HCT116 (cell line): Measurements from ENCODE around the gene PADI4. TPM values are rescaled to one million over a fixed set of nuclear protein-coding genes. Genes with fewer than 3 reads are reported as not detected.

Experiments used
- ATAC-seq: fragments of 200-7000 bp; cut with Tn5 transposase; 2 replicates; pipeline ENCODE4 v1.9.1; 2020; ENCODE audit warnings: mild to moderate bottlenecking, moderate library complexity
- BruUV-seq: library from RNA; stranded (reverse); fragments of 400-500 nt; replicated peaks from 2 replicates; lab custom pipeline; 2021; lab: Mats Ljungman, UMichigan
- CTCF ChIA-PET: fragments of 300-600 bp; sonication (Branson Sonifier 250); formaldehyde crosslinking; loops from one replicate; lab custom pipeline; 2021; ENCODE audit warnings: antibody characterized with exemption; lab: Charles Lee
- POLR2A ChIA-PET: fragments of 300-600, 350-600 bp; sonication (Branson Sonifier 250); formaldehyde crosslinking; loops from one replicate; lab custom pipeline; 2021; ENCODE audit warnings: antibody characterized with exemption; lab: Charles Lee
- RAD21 ChIA-PET, 2 experiments: fragments of 300-600 bp; sonication (Branson Sonifier 250); formaldehyde crosslinking; loops; one replicate each; lab custom pipeline; 2023; ENCODE audit warnings: low total read pairs in 2 of 2; ENCODE audit not compliant: uncharacterized antibody in 2 of 2, unreplicated experiment in 2 of 2, low non-redundant PET in 1 of 2; lab: Charles Lee
- DNase-seq: peaks from one replicate; pipeline ENCODE4 v3.0.0-alpha.2; 2010; ENCODE audit warnings: low read depth, low spot score
- H2AFZ ChIP-seq: fragments of 200-600 bp; shearing (Covaris generic), sonication (generic); 2 replicates; pipeline ENCODE4 v1.6.1; 2017; ENCODE audit warnings: low read depth, mixed run types, mixed read lengths, antibody characterized with exemption, low read length; ENCODE audit not compliant: poor library complexity, severe bottlenecking
- H3K27ac ChIP-seq: 2 replicates; pipeline ENCODE4 v1.5.1; 2012; ENCODE audit warnings: low read depth, low read length
- H3K27me3 ChIP-seq: fragments of 200-600 bp; sonication (generic); 2 replicates; pipeline ENCODE4 v1.6.1; 2016; ENCODE audit warnings: mixed run types, low read length, mixed read lengths; ENCODE audit not compliant: insufficient read depth
- H3K36me3 ChIP-seq, 2 experiments: fragments of 200-500 bp in 1 of 2; fragments of 200-600 bp in 1 of 2; sonication (Bioruptor generic) in 1 of 2; sonication (generic) in 1 of 2; 2 replicates each; pipeline versions ENCODE4 v1.5.1 to v1.6.1; 2014 to 2016; ENCODE audit warnings: low read length in 2 of 2, inconsistent platforms in 1 of 2, mixed read lengths in 1 of 2, mixed run types in 1 of 2; ENCODE audit not compliant: insufficient read depth in 2 of 2, control insufficient read depth in 1 of 2
- H3K4me1 ChIP-seq, 2 experiments: fragments of 200-600 bp in 1 of 2; sonication (generic) in 1 of 2; 2 replicates each; pipeline versions ENCODE4 v1.5.1 to v1.6.1; 2012 to 2017; ENCODE audit warnings: low read length in 2 of 2, inconsistent platforms in 1 of 2, mild to moderate bottlenecking in 1 of 2, mixed read lengths in 1 of 2, mixed run types in 1 of 2, moderate library complexity in 1 of 2; ENCODE audit not compliant: insufficient read depth in 2 of 2, control insufficient read depth in 1 of 2
- H3K4me2 ChIP-seq: fragments of 200-600 bp; sonication (generic); 2 replicates; pipeline ENCODE4 v1.6.1; 2017; ENCODE audit warnings: mixed run types, low read length, mixed read lengths
- H3K4me3 ChIP-seq, 2 experiments: fragments of 200-600 bp in 1 of 2; sonication (generic) in 1 of 2; replicated peaks in 1 of 2; 2 replicates each; pipeline ENCODE4 v1.5.1; 2011 to 2016; ENCODE audit warnings: low read length in 2 of 2, control low read depth in 1 of 2, low read depth in 1 of 2, mild to moderate bottlenecking in 1 of 2, mixed read lengths in 1 of 2, mixed run types in 1 of 2
- H3K79me2 ChIP-seq: fragments of 200-600 bp; sonication (generic); 2 replicates; pipeline ENCODE4 v1.6.1; 2017; ENCODE audit warnings: mild to moderate bottlenecking, mixed run types, low read length, moderate library complexity, mixed read lengths; ENCODE audit not compliant: insufficient read depth
- H3K9ac ChIP-seq: fragments of 200-600 bp; sonication (generic); 2 replicates; pipeline ENCODE4 v1.6.1; 2016; ENCODE audit warnings: low read length, mixed read lengths
- H3K9me2 ChIP-seq: fragments of 200-600 bp; sonication (generic), shearing (Covaris generic); 2 replicates; pipeline ENCODE4 v1.6.1; 2017; ENCODE audit warnings: mixed run types, mild to moderate bottlenecking, moderate library complexity; ENCODE audit not compliant: insufficient read depth
- H3K9me3 ChIP-seq, 2 experiments: fragments of 200-500 bp in 1 of 2; fragments of 200-600 bp in 1 of 2; sonication (Bioruptor generic) in 1 of 2; sonication (generic) in 1 of 2; 2 replicates each; pipeline ENCODE4 v1.6.1; 2014 to 2017; ENCODE audit warnings: low read length in 2 of 2, mixed read lengths in 2 of 2, inconsistent platforms in 1 of 2, low read depth in 1 of 2, mild to moderate bottlenecking in 1 of 2, mixed run types in 1 of 2, moderate library complexity in 1 of 2; ENCODE audit not compliant: control insufficient read depth in 1 of 2, insufficient read depth in 1 of 2
- H4K20me1 ChIP-seq: fragments of 200-600 bp; sonication (generic), shearing (Covaris generic); 2 replicates; pipeline ENCODE4 v1.6.1; 2017; ENCODE audit warnings: mixed run types, mild to moderate bottlenecking, moderate library complexity; ENCODE audit not compliant: insufficient read depth
- CBX3 ChIP-seq: IDR thresholded peaks from 2 replicates; pipeline ENCODE4 v1.6.1; 2012; ENCODE audit warnings: low read depth
- CEBPB ChIP-seq: IDR thresholded peaks from 2 replicates; pipeline ENCODE4 v1.6.1; 2012; ENCODE audit warnings: low read depth
- ELF1 ChIP-seq: IDR thresholded peaks from 2 replicates; pipeline ENCODE4 v1.6.1; 2012; ENCODE audit warnings: low read depth, borderline replicate concordance
- EZH2 ChIP-seq: fragments of 200-600 bp; sonication (generic); IDR thresholded peaks from 2 replicates; pipeline ENCODE4 v1.6.1; 2017; ENCODE audit warnings: antibody characterized with exemption, mixed run types
- EZH2phosphoT487 ChIP-seq: fragments of 200-600 bp; IDR thresholded peaks from 2 replicates; pipeline ENCODE4 v1.6.1; 2018; ENCODE audit warnings: antibody characterized with exemption, borderline replicate concordance
- JUND ChIP-seq: IDR thresholded peaks from 2 replicates; pipeline ENCODE4 v1.6.1; 2012
- POLR2AphosphoS5 ChIP-seq: IDR thresholded peaks from 2 replicates; pipeline ENCODE4 v1.6.1; 2011; ENCODE audit warnings: mild to moderate bottlenecking, low read depth, low read length, moderate library complexity
- SP1 ChIP-seq: IDR thresholded peaks from 2 replicates; pipeline ENCODE4 v1.6.1; 2012; ENCODE audit warnings: low read depth
- YY1 ChIP-seq: IDR thresholded peaks from 2 replicates; pipeline ENCODE4 v1.6.1; 2011; ENCODE audit warnings: low read length, low read depth, moderate library complexity, mild to moderate bottlenecking; ENCODE audit not compliant: insufficient replicate concordance; ENCODE audit errors: extremely low read depth
- ZFX ChIP-seq: fragments of 450-650 bp; IDR thresholded peaks from 2 replicates; pipeline ENCODE4 v1.6.1; 2017
- ZNF274 ChIP-seq: fragments of 200-500 bp; sonication (Bioruptor generic); IDR thresholded peaks from 2 replicates; pipeline ENCODE4 v1.6.1; 2014; ENCODE audit warnings: mild to moderate bottlenecking, low read depth, low read length, inconsistent platforms
- intact Hi-C: fragments of 100-400 bp; cut with micrococcal nuclease; formaldehyde crosslinking; loops from 2 replicates; pipeline ENCODE4 v1.10.0; 2022
- total RNA-seq: library from RNA; stranded (reverse); gene quantifications from one replicate; pipeline ENCODE4 v1.2.1, GENCODE V29; 2021; ENCODE audit not compliant: unreplicated experiment
- TF ChIP-seq, protein P1 (sequence below): IDR thresholded peaks from 2 replicates; pipeline ENCODE4 v1.6.1; 2012
- TF ChIP-seq, protein P2 (sequence below): IDR thresholded peaks from 2 replicates; pipeline ENCODE4 v1.6.1; 2011; ENCODE audit warnings: mild to moderate bottlenecking, low read length, moderate library complexity; ENCODE audit not compliant: insufficient replicate concordance; ENCODE audit errors: extremely low read depth
- TF ChIP-seq, protein P3 (sequence below), 3 experiments: fragments of 200-600 bp in 1 of 3; sonication (generic) in 1 of 3; IDR thresholded peaks in 2 of 3; conservative IDR thresholded peaks in 1 of 3; 2 replicates each; pipeline ENCODE4 v1.5.1; 2012 to 2017; ENCODE audit warnings: low read depth in 2 of 3, low read length in 2 of 3, antibody characterized with exemption in 1 of 3, borderline replicate concordance in 1 of 3, control low read depth in 1 of 3, mild to moderate bottlenecking in 1 of 3, mixed read lengths in 1 of 3, mixed run types in 1 of 3, moderate library complexity in 1 of 3; ENCODE audit not compliant: insufficient read depth in 1 of 3

The PADI4 gene
- total RNA-seq, 1 experiment from 2014 or later, result 0.44 TPM

DNA sequence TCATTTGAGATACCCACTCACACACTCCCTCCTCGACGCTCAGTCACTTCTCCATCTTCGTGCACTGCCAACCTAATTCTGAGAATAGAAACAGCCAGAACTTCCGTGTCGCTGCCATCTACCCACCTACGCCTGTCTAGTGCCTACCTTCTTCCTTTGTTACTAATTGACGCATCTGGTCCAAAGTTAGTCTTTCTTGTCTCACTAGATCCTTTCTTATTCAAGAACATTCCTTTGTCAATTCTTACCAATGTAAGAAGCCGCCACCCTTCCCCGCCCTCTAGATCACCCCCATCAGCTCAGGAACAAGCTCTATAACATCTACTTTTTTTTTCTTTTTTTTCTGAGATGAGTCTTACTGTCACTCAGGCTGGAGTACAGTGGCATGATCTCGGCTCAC is 67.7 kb downstream of the PADI4 start (continued):
- no peak for TF ChIP-seq JUND
- TF ChIP-seq, all 23 proteins: peak for 0

DNA sequence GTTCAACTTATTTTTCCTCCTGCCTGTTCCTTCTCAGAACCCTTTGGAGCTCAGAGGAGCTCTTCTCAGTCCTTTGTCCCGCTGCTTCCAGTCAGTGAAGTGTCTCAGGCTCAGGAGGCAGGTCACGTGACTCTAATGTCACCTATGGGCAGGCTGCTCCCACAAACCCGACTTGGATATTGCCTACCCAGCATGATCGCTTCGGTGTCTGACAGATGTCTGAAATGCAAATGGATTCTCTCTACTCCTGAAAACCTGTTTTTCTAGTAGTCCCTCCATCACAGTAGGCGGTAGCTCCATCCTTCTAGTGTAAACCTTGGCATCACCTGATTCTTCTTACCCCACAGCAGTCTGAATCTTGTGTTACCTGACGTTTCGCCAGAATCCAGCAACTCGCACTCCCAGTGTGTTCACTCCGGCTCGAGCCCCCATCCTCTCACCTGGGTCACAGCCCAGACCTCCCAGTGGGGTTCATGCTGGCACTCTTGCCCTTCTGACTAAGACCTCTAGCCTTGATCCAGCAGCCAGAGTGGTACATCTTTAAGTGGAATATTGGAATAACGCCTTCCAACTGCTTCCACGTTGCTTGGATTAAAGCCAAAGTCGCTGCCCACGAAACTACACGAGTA is 69.4 kb downstream of the PADI4 start:
- POLR2A ChIA-PET, result interaction anchor here (0.6 kb wide), 1 partner anchor 84 kb away, joined by 4 read pairs; no protein-coding TSS in a partner anchor
- DNase-seq, result no peak

DNA sequence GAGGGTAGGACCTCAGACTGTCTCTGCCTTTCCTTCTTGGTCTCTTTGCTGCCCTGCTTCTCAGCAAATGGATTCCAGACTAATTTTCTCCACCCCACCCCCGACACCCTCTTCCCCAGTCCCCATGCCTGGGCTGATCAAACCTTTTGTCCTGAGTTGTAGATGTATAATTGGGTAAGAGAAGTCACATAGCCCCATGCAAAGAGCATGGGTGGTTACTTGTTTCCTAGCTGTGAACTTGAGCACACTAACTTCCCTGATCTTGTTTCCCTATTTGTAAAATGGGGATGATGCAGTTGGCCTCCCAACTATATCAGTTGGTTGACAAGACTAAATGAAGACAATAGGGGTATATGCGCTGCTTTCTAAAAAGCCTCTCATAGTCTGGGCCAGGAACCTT is 73.2 kb downstream of the PADI4 start:
- POLR2A ChIA-PET, result no interaction called here
- no peak overlapping the region for H3K27ac ChIP-seq
- CTCF ChIA-PET, result interaction anchor here (1.5 kb wide), 1 partner anchor 9 kb away, joined by 3 read pairs; the partner anchor contains the start of gene PADI6

More for the DNA sequence above, 69.4 kb downstream of the PADI4 start:
- CTCF ChIA-PET, result no interaction called here
- no TSS peak for BruUV-seq
- RAD21 ChIA-PET, result no interaction called here
- Histone ChIP-seq H3K4me1 (no peaks in the 10 kb centered on the region), H3K9me3 (no peaks in the 10 kb centered on the region), H3K9ac (no peak overlapping the region), H3K79me2 (no peaks in the 10 kb centered on the region), H4K20me1 (no peaks in the 10 kb centered on the region), H3K4me2 (no peak overlapping the region), H2AFZ (no peak overlapping the region), H3K36me3 (no peaks in the 10 kb centered on the region), H3K27me3 (no peaks in the 10 kb centered on the region), H3K4me3 (no peak overlapping the region), H3K9me2 (no peaks in the 10 kb centered on the region), H3K27ac (no peak overlapping the region)
- intact Hi-C loops, result loop anchor here (10.0 kb wide), 1 partner anchor 253 kb away; no protein-coding TSS in a partner anchor
- no peak for ATAC-seq
- no peak for TF ChIP-seq ZFX

More for the DNA sequence above, 73.2 kb downstream of the PADI4 start:
- no peaks in the 10 kb centered on the region for H3K4me1 ChIP-seq
- no peaks in the 10 kb centered on the region for H3K9me3 ChIP-seq
- no peak overlapping the region for H3K4me2 ChIP-seq
- no peaks in the 10 kb centered on the region for H3K36me3 ChIP-seq
- no peak for ATAC-seq
- no peak overlapping the region for H3K9ac ChIP-seq
- H3K27me3 ChIP-seq, result no peaks in the 10 kb centered on the region
- intact Hi-C loops, result no loop called here
- RAD21 ChIA-PET, result no interaction called here
- BruUV-seq, result no TSS peak
- TF ChIP-seq ELF1, result no peak
- TF ChIP-seq, protein P1, sequence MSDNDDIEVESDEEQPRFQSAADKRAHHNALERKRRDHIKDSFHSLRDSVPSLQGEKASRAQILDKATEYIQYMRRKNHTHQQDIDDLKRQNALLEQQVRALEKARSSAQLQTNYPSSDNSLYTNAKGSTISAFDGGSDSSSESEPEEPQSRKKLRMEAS, result no peak
- TF ChIP-seq SP1, result no peak
- TF ChIP-seq EZH2, result no peak
- TF ChIP-seq, protein P2, sequence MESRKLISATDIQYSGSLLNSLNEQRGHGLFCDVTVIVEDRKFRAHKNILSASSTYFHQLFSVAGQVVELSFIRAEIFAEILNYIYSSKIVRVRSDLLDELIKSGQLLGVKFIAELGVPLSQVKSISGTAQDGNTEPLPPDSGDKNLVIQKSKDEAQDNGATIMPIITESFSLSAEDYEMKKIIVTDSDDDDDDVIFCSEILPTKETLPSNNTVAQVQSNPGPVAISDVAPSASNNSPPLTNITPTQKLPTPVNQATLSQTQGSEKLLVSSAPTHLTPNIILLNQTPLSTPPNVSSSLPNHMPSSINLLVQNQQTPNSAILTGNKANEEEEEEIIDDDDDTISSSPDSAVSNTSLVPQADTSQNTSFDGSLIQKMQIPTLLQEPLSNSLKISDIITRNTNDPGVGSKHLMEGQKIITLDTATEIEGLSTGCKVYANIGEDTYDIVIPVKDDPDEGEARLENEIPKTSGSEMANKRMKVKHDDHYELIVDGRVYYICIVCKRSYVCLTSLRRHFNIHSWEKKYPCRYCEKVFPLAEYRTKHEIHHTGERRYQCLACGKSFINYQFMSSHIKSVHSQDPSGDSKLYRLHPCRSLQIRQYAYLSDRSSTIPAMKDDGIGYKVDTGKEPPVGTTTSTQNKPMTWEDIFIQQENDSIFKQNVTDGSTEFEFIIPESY, result no peak
- TF ChIP-seq ZNF274, result no peak
- no peak for TF ChIP-seq YY1
- TF ChIP-seq ZFX, result no peak
- TF ChIP-seq, protein P3, sequence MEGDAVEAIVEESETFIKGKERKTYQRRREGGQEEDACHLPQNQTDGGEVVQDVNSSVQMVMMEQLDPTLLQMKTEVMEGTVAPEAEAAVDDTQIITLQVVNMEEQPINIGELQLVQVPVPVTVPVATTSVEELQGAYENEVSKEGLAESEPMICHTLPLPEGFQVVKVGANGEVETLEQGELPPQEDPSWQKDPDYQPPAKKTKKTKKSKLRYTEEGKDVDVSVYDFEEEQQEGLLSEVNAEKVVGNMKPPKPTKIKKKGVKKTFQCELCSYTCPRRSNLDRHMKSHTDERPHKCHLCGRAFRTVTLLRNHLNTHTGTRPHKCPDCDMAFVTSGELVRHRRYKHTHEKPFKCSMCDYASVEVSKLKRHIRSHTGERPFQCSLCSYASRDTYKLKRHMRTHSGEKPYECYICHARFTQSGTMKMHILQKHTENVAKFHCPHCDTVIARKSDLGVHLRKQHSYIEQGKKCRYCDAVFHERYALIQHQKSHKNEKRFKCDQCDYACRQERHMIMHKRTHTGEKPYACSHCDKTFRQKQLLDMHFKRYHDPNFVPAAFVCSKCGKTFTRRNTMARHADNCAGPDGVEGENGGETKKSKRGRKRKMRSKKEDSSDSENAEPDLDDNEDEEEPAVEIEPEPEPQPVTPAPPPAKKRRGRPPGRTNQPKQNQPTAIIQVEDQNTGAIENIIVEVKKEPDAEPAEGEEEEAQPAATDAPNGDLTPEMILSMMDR (IDR thresholded peaks at IDR 0.05 in 2 of 3, conservative IDR thresholded peaks at IDR 0.05 in 1 of 3; ENCODE audit: borderline replicate concordance in 1 of 3, insufficient read depth in 1 of 3, low read depth in 2 of 3, low read length in 2 of 3), result no peak
- no peak for TF ChIP-seq POLR2AphosphoS5
- TF ChIP-seq CEBPB, result no peak
- TF ChIP-seq EZH2phosphoT487, result no peak
- TF ChIP-seq CBX3, result no peak
- TF ChIP-seq, all 23 proteins: peak for 0
- Histone ChIP-seq H2AFZ (no peak overlapping the region), H3K9me2 (no peaks in the 10 kb centered on the region), H3K4me3 (no peak overlapping the region), H3K79me2 (no peaks in the 10 kb centered on the region), H4K20me1 (no peaks in the 10 kb centered on the region)
- no peak for DNase-seq
